Karpas-422 (cell line): ENCODE data around the gene CCDC57. TPM values are rescaled to one million over a fixed set of nuclear protein-coding genes. Genes with fewer than 3 reads are reported as not detected.
"Not testable (repeated sequence)": the region's sequence is repeated elsewhere in the genome, so short reads cannot be mapped to it uniquely, and the experiment has no call there.

ENCODE experiments used
- DNase-seq: peaks from one replicate; pipeline ENCODE4 v3.0.0-alpha.2; 2015
- H2AFZ ChIP-seq: fragments of 200-600 bp; sonication (generic); 2 replicates; pipeline ENCODE4 v1.6.1; 2014; ENCODE audit warnings: antibody characterized with exemption, low read length, mixed read lengths
- H3K27ac ChIP-seq: fragments of 200-600 bp; sonication (generic); 2 replicates; pipeline ENCODE4 v1.5.1; 2014; ENCODE audit warnings: mild to moderate bottlenecking, low read length, moderate library complexity
- H3K27me3 ChIP-seq: fragments of 200-600 bp; sonication (generic); 2 replicates; pipeline ENCODE4 v1.6.1; 2014; ENCODE audit warnings: low read length, mixed read lengths
- H3K36me3 ChIP-seq: fragments of 200-600 bp; sonication (generic); 2 replicates; pipeline ENCODE4 v1.6.1; 2014; ENCODE audit warnings: low read length, mixed read lengths; ENCODE audit not compliant: insufficient read depth
- H3K4me1 ChIP-seq: fragments of 200-600 bp; sonication (generic); 2 replicates; pipeline ENCODE4 v1.6.1; 2014; ENCODE audit warnings: mild to moderate bottlenecking, low read length, mixed read lengths
- H3K4me2 ChIP-seq: fragments of 200-600 bp; sonication (generic); 2 replicates; pipeline ENCODE4 v1.6.1; 2014; ENCODE audit warnings: low read length, low read depth, mild to moderate bottlenecking; ENCODE audit not compliant: poor library complexity, severe bottlenecking
- H3K4me3 ChIP-seq: fragments of 200-600 bp; sonication (generic); 2 replicates; pipeline ENCODE4 v1.5.1; 2014; ENCODE audit warnings: mild to moderate bottlenecking, antibody characterized with exemption, low read length, mixed read lengths
- H3K79me2 ChIP-seq: fragments of 200-600 bp; sonication (generic); 2 replicates; pipeline ENCODE4 v1.6.1; 2014; ENCODE audit warnings: mild to moderate bottlenecking, low read length, mixed read lengths
- H3K9ac ChIP-seq: fragments of 200-600 bp; sonication (generic); 2 replicates; pipeline ENCODE4 v1.6.0; 2014; ENCODE audit warnings: low read length
- H3K9me2 ChIP-seq: fragments of 200-600 bp; sonication (generic), shearing (Covaris generic); replicated peaks from 2 replicates; pipeline ENCODE4 v1.6.0; 2014; ENCODE audit warnings: mild to moderate bottlenecking, low read length, moderate library complexity; ENCODE audit not compliant: insufficient read depth
- H3K9me3 ChIP-seq: fragments of 300-700, 200-600 bp; sonication (generic); 2 replicates; pipeline ENCODE4 v1.6.1; 2014; ENCODE audit warnings: low read length, mixed read lengths
- H4K20me1 ChIP-seq: fragments of 200-600 bp; sonication (generic); 2 replicates; pipeline ENCODE4 v1.6.1; 2014; ENCODE audit warnings: mild to moderate bottlenecking, antibody characterized with exemption, low read length, low read depth; ENCODE audit not compliant: insufficient read depth
- total RNA-seq: library from RNA; depleted of rRNA; stranded (reverse); fragments of >200 nt; shearing (Covaris generic); gene quantifications from 2 replicates; pipeline ENCODE4 v1.2.3, GENCODE V29; 2014; ENCODE audit warnings: low replicate concordance

The CCDC57 gene
- total RNA-seq, 1 experiment from 2014 or later: 31.3 TPM

- Histone ChIP-seq H3K9me3 (no peaks in the 10 kb centered on the region), H3K36me3 (no peaks in the 10 kb centered on the region), H3K9me2 (no peaks in the 10 kb centered on the region), H3K4me2 (no peak overlapping the region), H3K27ac (no peak overlapping the region), H4K20me1 (0 out of 2 replicates have a peak, but pooled peaks cover 5% of the 10 kb centered on the region), H2AFZ (no peak overlapping the region), H3K4me3 (no peak overlapping the region), H3K4me1 (no peaks in the 10 kb centered on the region), H3K27me3 (no peaks in the 10 kb centered on the region), H3K79me2 (no peaks in the 10 kb centered on the region), H3K9ac (no peak overlapping the region)
- DNase-seq: no peak
These were observed 67.0 kb downstream of the CCDC57 start for GRCh38 chr17:82145550-82146155.

- H2AFZ ChIP-seq: no peak overlapping the region
- H3K79me2 ChIP-seq: no peaks in the 10 kb centered on the region
- DNase-seq: no peak
- H3K9ac ChIP-seq: no peak overlapping the region
- no peak overlapping the region for H3K4me2 ChIP-seq
- no peaks in the 10 kb centered on the region for H3K4me1 ChIP-seq
- no peaks in the 10 kb centered on the region for H3K9me2 ChIP-seq
- 0 out of 2 replicates have a peak, but pooled peaks cover 5% of the 10 kb centered on the region for H4K20me1 ChIP-seq
- H3K4me3 ChIP-seq: no peak overlapping the region
- H3K27me3 ChIP-seq: no peaks in the 10 kb centered on the region
- H3K9me3 ChIP-seq: no peaks in the 10 kb centered on the region
- no peaks in the 10 kb centered on the region for H3K36me3 ChIP-seq
- H3K27ac ChIP-seq: no peak overlapping the region
These were observed 69.3 kb downstream of the CCDC57 start for GRCh38 chr17:82143333-82143732.

- H4K20me1 ChIP-seq, H3K36me3 ChIP-seq, H2AFZ ChIP-seq, H3K4me2 ChIP-seq, H3K27ac ChIP-seq, H3K79me2 ChIP-seq, H3K9me3 ChIP-seq, H3K9ac ChIP-seq, H3K4me3 ChIP-seq, H3K27me3 ChIP-seq, H3K9me2 ChIP-seq, H3K4me1 ChIP-seq, DNase-seq: not testable (repeated sequence)
These were observed 72.7 kb downstream of the CCDC57 start for GRCh38 chr17:82139961-82140360.

- Histone ChIP-seq H3K27ac (no peak overlapping the region), H3K4me2 (no peak overlapping the region), H4K20me1 (0 out of 2 replicates have a peak, but pooled peaks cover 5% of the 10 kb centered on the region), H3K9me2 (no peaks in the 10 kb centered on the region), H3K4me3 (no peak overlapping the region), H2AFZ (no peak overlapping the region), H3K9ac (no peak overlapping the region), H3K4me1 (no peaks in the 10 kb centered on the region), H3K27me3 (no peaks in the 10 kb centered on the region), H3K9me3 (no peaks in the 10 kb centered on the region), H3K79me2 (no peaks in the 10 kb centered on the region), H3K36me3 (no peaks in the 10 kb centered on the region)
- DNase-seq: no peak
These were observed 74.1 kb downstream of the CCDC57 start for GRCh38 chr17:82138511-82138992.

GRCh38 chr17:82134101-82134500 lies 78.5 kb downstream of the CCDC57 start:
- H3K36me3 ChIP-seq: no peaks in the 10 kb centered on the region
- H3K79me2 ChIP-seq: no peaks in the 10 kb centered on the region
- H3K9ac ChIP-seq: no peak overlapping the region
- H3K27ac ChIP-seq: no peak overlapping the region
- no peak overlapping the region for H3K4me3 ChIP-seq
- H3K9me3 ChIP-seq: no peaks in the 10 kb centered on the region
- H3K27me3 ChIP-seq: no peaks in the 10 kb centered on the region
- H2AFZ ChIP-seq: no peak overlapping the region
- H4K20me1 ChIP-seq: no peaks in the 10 kb centered on the region
- H3K4me2 ChIP-seq: no peak overlapping the region
- DNase-seq: no peak
- H3K9me2 ChIP-seq: no peaks in the 10 kb centered on the region
- no peaks in the 10 kb centered on the region for H3K4me1 ChIP-seq

GRCh38 chr17:82133166-82133953 lies 79.3 kb downstream of the CCDC57 start:
- not testable (repeated sequence) for H3K4me2 ChIP-seq

GRCh38 chr17:82129095-82129494 lies 83.5 kb downstream of the CCDC57 start:
- no peaks in the 10 kb centered on the region for H4K20me1 ChIP-seq
- H3K4me3 ChIP-seq: no peak overlapping the region

More at GRCh38 chr17:82133166-82133953, 79.3 kb downstream of the CCDC57 start:
- not testable (repeated sequence) for H3K4me3 ChIP-seq, H3K9me2 ChIP-seq, H3K36me3 ChIP-seq, H3K9me3 ChIP-seq, H3K79me2 ChIP-seq, DNase-seq, H4K20me1 ChIP-seq, H3K4me1 ChIP-seq, H3K9ac ChIP-seq, H2AFZ ChIP-seq, H3K27ac ChIP-seq, H3K27me3 ChIP-seq

GRCh38 chr17:82128287-82128686 lies 84.4 kb downstream of the CCDC57 start:
- no peak overlapping the region for H3K27ac ChIP-seq
- no peak for DNase-seq
- no peak overlapping the region for H2AFZ ChIP-seq
- H3K4me2 ChIP-seq: no peak overlapping the region
- H3K4me3 ChIP-seq: no peak overlapping the region
- H3K9me3 ChIP-seq: no peaks in the 10 kb centered on the region
- no peaks in the 10 kb centered on the region for H3K9me2 ChIP-seq
- no peaks in the 10 kb centered on the region for H3K79me2 ChIP-seq
- no peaks in the 10 kb centered on the region for H3K36me3 ChIP-seq
- H3K27me3 ChIP-seq: no peaks in the 10 kb centered on the region
- H3K4me1 ChIP-seq: no peaks in the 10 kb centered on the region
- H4K20me1 ChIP-seq: no peaks in the 10 kb centered on the region
- H3K9ac ChIP-seq: no peak overlapping the region

More at GRCh38 chr17:82129095-82129494, 83.5 kb downstream of the CCDC57 start:
- Histone ChIP-seq H3K9me3 (no peaks in the 10 kb centered on the region), H2AFZ (no peak overlapping the region), H3K27me3 (no peaks in the 10 kb centered on the region), H3K36me3 (no peaks in the 10 kb centered on the region), H3K27ac (no peak overlapping the region), H3K4me1 (no peaks in the 10 kb centered on the region), H3K9me2 (no peaks in the 10 kb centered on the region), H3K4me2 (no peak overlapping the region), H3K79me2 (no peaks in the 10 kb centered on the region), H3K9ac (no peak overlapping the region)
- no peak for DNase-seq
